Activated T-cell treated with anti-CD3 and anti-CD28 coated beads, Interleukin-2, amount 50 U/mL, for 24 hours (primary cell): ENCODE results near the gene NPR3.

ENCODE experiments used
- DNase-seq: peaks from one replicate; pipeline ENCODE4 v3.0.0-alpha.2; 2020
- H3K27ac Mint-ChIP-seq: 2 replicates; pipeline ENCODE4 v1.8.0; 2020; ENCODE audit warnings: mild to moderate bottlenecking, mixed read lengths
- H3K27me3 Mint-ChIP-seq: 2 replicates; pipeline ENCODE4 v1.8.0; 2020; ENCODE audit warnings: mixed read lengths
- H3K36me3 Mint-ChIP-seq: 2 replicates; pipeline ENCODE4 v1.8.0; 2020; ENCODE audit warnings: low read depth, mixed read lengths
- H3K4me1 Mint-ChIP-seq: 2 replicates; pipeline ENCODE4 v1.8.0; 2020; ENCODE audit warnings: low read depth, mixed read lengths
- H3K4me3 Mint-ChIP-seq: 2 replicates; pipeline ENCODE4 v1.8.0; 2020; ENCODE audit warnings: mild to moderate bottlenecking, moderate library complexity, mixed read lengths
- H3K9me3 Mint-ChIP-seq: 2 replicates; pipeline ENCODE4 v1.8.0; 2020; ENCODE audit warnings: mixed read lengths

NPR3 gene, protein sequence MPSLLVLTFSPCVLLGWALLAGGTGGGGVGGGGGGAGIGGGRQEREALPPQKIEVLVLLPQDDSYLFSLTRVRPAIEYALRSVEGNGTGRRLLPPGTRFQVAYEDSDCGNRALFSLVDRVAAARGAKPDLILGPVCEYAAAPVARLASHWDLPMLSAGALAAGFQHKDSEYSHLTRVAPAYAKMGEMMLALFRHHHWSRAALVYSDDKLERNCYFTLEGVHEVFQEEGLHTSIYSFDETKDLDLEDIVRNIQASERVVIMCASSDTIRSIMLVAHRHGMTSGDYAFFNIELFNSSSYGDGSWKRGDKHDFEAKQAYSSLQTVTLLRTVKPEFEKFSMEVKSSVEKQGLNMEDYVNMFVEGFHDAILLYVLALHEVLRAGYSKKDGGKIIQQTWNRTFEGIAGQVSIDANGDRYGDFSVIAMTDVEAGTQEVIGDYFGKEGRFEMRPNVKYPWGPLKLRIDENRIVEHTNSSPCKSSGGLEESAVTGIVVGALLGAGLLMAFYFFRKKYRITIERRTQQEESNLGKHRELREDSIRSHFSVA

DNA sequence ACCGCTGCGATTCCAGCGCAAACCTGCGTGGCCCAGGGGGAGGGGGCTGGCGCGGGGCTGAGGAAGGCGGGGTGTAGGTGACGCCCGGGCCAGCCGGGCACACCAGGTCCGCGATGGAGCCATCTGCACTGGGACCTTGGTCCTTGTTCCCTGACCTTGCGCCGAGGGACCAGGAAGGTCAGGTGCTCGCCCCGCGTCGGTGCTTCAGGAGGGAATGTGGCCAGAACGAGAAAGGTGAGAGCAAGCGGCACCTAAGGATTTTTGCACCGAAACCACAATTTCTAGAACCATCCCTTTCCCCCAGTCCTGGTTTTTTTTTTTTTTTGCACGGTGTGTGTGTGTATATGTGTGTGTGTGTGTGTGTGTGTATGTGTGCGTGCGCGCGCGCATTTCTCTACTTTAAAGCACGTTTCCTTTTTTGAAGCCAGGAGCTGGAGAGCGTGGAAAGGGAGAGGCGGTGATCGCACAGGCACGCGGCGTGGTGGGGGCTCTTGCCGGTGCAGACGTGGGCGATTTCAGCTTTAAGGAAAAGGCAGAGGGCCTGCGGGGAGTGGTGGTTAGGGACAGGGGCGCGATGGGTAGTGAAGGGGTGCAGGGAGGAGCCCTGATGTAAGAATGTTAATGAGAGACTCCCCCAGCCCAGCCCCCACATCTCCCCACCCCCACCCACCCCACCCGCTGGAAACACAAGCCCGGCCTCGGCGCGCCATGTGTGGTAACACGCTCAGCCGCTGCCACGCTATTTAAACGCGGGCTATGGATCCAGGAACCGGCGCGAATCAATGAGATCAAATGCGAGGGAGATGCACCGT lies at the start of gene NPR3:
Gene NPR3, plus strand, starts transcription at position 772 of the 812 bp plus-strand sequence. CDS start 456 bp downstream, outside the sequence.
- peak within 1 kb of the TSS; percentile 76 for H3K4me3 Mint-ChIP-seq
- no peaks in the 10 kb centered on the region for H3K36me3 Mint-ChIP-seq
- H3K27ac Mint-ChIP-seq: peak within 1 kb of the TSS; percentile 74
- peak; percentile 31 for DNase-seq
- no peaks in the 10 kb centered on the region for H3K9me3 Mint-ChIP-seq
- H3K27me3 Mint-ChIP-seq: peaks cover 86% of the 10 kb centered on the region
- H3K4me1 Mint-ChIP-seq: peaks cover 44% of the 10 kb centered on the region

GRCh38 chr5:32664523-32664922 lies 46.6 kb upstream of the NPR3 start:
- Mint-ChIP-seq H3K36me3 (no peaks in the 10 kb centered on the region), H3K27ac (no peak overlapping the region), H3K27me3 (peaks cover 7% of the 10 kb centered on the region), H3K4me3 (no peak overlapping the region), H3K4me1 (no peaks in the 10 kb centered on the region), H3K9me3 (peaks cover 8% of the 10 kb centered on the region)
- no peak for DNase-seq

GRCh38 chr5:32668552-32668951 lies 42.6 kb upstream of the NPR3 start:
- Mint-ChIP-seq H3K4me1 (no peaks in the 10 kb centered on the region), H3K27me3 (peaks cover 4% of the 10 kb centered on the region), H3K36me3 (no peaks in the 10 kb centered on the region), H3K4me3 (no peak overlapping the region), H3K9me3 (peaks cover 13% of the 10 kb centered on the region), H3K27ac (no peak overlapping the region)
- DNase-seq: no peak

DNA sequence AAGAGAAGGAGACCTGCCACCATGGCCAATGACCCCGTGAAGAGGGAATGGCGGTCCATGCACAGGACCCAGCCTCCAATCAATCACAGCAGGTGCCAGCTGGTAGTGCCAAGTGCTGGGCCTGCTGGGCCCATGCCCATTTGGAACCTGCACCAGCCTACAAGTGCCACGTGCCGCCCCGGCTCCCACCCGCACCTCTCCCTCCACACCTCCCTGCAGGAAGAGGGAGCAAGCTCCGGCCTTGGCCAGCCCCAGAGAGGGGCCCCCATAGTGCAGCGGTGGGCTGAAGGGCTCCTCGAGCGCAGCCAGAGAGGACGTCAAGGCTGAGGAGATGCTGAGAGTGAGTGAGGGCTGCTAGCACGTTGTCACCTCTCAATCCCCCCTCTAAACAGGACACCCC lies 37.8 kb upstream of the NPR3 start:
- DNase-seq: no peak
- Mint-ChIP-seq H3K4me1 (no peaks in the 10 kb centered on the region), H3K4me3 (no peak overlapping the region), H3K9me3 (peaks cover 13% of the 10 kb centered on the region), H3K27ac (no peak overlapping the region), H3K36me3 (no peaks in the 10 kb centered on the region), H3K27me3 (peaks cover 11% of the 10 kb centered on the region)

GRCh38 chr5:32677023-32677422 lies 34.1 kb upstream of the NPR3 start:
- Mint-ChIP-seq H3K27me3 (peaks cover 11% of the 10 kb centered on the region), H3K9me3 (peaks cover 8% of the 10 kb centered on the region), H3K27ac (no peak overlapping the region), H3K4me1 (no peaks in the 10 kb centered on the region), H3K4me3 (no peak overlapping the region), H3K36me3 (no peaks in the 10 kb centered on the region)
- no peak for DNase-seq

DNA sequence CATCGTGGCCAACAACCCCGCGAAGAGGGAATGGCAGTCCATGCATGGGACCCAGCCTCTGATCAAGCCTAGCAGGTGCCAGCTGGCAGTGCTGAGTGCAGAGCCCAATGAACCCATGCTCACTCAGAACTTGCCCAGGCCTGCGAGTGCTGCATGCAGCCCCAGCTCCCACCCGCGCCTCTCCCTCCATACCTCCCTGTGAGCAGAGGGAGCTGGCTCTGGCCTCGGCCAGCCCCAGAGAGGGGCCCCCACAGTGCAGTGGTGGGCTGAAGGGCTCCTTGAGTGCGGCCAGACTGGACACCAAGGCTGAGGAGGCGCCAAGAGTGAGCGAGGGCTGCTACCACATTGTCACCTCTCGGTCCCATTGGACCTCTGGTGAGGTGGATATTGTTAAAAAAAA lies 32.6 kb upstream of the NPR3 start:
- Mint-ChIP-seq H3K4me1 (no peaks in the 10 kb centered on the region), H3K36me3 (no peaks in the 10 kb centered on the region), H3K9me3 (peaks cover 1% of the 10 kb centered on the region), H3K27me3 (peaks cover 11% of the 10 kb centered on the region), H3K27ac (no peak overlapping the region), H3K4me3 (no peak overlapping the region)
- DNase-seq: no peak

- H3K27me3 Mint-ChIP-seq: peaks cover 11% of the 10 kb centered on the region
- H3K9me3 Mint-ChIP-seq: peaks cover 9% of the 10 kb centered on the region
- no peak for DNase-seq
- H3K4me3 Mint-ChIP-seq: no peak overlapping the region
- no peaks in the 10 kb centered on the region for H3K36me3 Mint-ChIP-seq
- H3K4me1 Mint-ChIP-seq: no peaks in the 10 kb centered on the region
- H3K27ac Mint-ChIP-seq: no peak overlapping the region
These were observed 31.9 kb upstream of the NPR3 start for GRCh38 chr5:32679218-32679617.

DNA sequence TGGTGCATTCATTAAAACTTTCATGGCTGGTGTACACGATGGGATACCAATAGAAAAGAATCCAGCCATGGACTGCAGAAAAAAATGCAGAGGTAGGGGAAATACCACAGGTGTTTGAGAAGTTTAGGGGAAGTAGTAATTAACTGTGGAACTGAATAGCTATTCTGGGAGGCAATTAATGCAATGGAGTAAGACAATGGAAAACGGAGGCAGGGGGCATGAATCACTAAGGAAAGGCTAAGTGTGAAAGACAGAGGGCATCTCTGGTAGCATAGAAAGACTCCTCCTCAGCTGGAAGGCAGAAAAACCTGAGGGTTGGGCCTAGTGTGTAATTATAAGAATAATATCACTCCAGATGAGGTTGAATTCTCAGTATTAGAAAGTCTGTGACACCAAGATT lies 30.9 kb upstream of the NPR3 start:
- H3K4me1 Mint-ChIP-seq: no peaks in the 10 kb centered on the region
- no peak overlapping the region for H3K27ac Mint-ChIP-seq
- no peak for DNase-seq
- no peaks in the 10 kb centered on the region for H3K36me3 Mint-ChIP-seq
- H3K4me3 Mint-ChIP-seq: no peak overlapping the region
- peaks cover 17% of the 10 kb centered on the region for H3K9me3 Mint-ChIP-seq
- H3K27me3 Mint-ChIP-seq: peaks cover 11% of the 10 kb centered on the region

DNA sequence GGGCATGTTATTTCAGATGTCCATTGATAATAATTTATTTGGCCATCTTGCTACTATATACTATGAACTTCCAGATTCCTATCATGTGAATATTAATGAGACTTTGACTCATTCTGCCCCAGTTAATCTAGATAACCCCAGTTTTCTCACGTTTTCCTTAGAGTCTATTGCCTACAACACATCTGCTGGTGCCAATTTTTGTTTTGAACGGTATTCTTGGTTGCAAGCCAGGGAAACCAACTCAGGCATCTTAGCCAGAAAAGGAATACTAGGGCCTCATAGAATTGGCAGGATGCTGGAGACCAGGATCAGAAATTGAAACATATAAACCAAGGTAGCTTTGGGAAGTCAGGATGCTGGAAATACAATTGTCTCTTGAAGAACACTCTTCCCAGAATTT lies 28.0 kb upstream of the NPR3 start:
- Mint-ChIP-seq H3K27me3 (no peaks in the 10 kb centered on the region), H3K4me3 (no peak overlapping the region), H3K4me1 (no peaks in the 10 kb centered on the region), H3K36me3 (no peaks in the 10 kb centered on the region), H3K27ac (no peak overlapping the region), H3K9me3 (peaks cover 23% of the 10 kb centered on the region)
- no peak for DNase-seq

DNA sequence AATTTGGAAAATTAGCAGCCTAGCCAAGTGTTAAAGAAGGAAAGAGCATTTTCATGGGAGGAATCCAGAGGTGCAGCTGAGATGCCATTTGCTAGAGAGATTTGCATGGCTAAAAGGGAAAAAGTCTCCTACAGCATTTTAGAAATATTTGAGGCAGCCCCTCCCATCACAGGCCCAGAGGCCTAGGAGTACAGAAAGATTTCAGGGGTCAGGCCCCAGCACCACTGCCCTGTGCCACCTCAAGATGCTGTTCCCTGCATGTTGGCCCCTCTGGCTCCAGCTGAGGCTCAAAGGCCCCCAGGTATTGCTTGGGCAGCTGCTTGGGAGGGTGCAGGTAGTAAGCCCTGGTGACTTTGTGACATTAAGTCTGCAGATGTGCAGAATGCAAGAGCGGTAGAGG lies 26.9 kb upstream of the NPR3 start:
- Mint-ChIP-seq H3K36me3 (no peaks in the 10 kb centered on the region), H3K4me1 (no peaks in the 10 kb centered on the region), H3K9me3 (peaks cover 23% of the 10 kb centered on the region), H3K27me3 (peaks cover 4% of the 10 kb centered on the region), H3K27ac (no peak overlapping the region), H3K4me3 (no peak overlapping the region)
- DNase-seq: no peak

DNA sequence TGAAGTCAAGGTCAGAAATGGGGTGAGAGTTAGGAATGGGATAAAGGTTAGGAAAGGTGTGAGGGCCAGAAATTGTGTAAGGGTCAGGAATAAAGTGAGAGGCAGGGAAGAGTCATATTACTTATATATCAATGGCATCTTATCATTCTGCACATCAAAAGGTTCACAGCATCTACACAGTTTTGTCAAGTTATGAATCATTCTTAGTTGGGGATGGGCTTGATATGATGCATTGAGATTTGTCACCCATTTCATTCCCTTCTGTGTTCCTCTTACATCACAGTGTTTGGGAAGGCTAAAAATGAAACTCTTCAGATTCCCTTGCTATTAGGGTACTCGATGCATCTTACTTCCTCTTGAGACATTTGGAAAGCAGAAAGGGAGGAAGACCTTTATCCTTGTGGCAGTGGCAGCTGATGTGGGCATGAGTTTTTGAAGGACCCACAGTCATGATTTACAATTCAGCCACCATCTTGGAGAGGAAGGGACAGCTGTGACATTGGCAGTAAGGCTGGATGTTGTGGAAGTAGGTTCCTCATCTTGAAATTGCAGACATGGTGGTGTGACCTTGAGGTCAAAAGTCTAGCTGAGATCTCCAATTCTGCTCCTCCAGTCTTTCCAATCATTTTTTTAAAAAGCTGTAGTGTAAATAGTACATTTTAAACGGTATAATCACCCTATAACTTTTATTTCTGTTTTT lies 24.2 kb upstream of the NPR3 start:
- Mint-ChIP-seq H3K27ac (no peak overlapping the region), H3K36me3 (no peaks in the 10 kb centered on the region), H3K9me3 (peaks cover 23% of the 10 kb centered on the region), H3K4me1 (peaks cover 1% of the 10 kb centered on the region), H3K4me3 (no peak overlapping the region), H3K27me3 (peaks cover 6% of the 10 kb centered on the region)
- no peak for DNase-seq

DNA sequence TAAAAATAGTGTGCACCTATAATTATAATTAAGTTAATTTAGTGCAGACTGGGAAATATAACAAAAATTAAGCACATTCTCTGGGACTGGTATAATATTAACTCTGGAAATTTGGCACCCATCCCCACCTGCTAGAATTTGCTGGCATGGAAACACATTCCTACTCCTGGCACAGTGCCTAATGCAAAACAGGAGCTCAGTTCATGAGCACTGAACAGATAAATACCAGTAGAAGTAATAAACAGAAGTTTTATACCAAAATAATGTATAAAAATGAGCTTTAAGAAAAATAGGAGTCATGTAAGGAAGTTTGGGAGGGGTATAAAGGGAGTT lies 23.7 kb upstream of the NPR3 start:
- H3K27ac Mint-ChIP-seq: no peak overlapping the region
- no peak for DNase-seq

GRCh38 chr5:32690153-32690552 lies 21.0 kb upstream of the NPR3 start:
- H3K4me3 Mint-ChIP-seq: no peak overlapping the region
- peaks cover 6% of the 10 kb centered on the region for H3K9me3 Mint-ChIP-seq
- DNase-seq: no peak
- no peak overlapping the region for H3K27ac Mint-ChIP-seq
- peaks cover 6% of the 10 kb centered on the region for H3K27me3 Mint-ChIP-seq
- peaks cover 1% of the 10 kb centered on the region for H3K4me1 Mint-ChIP-seq
- no peaks in the 10 kb centered on the region for H3K36me3 Mint-ChIP-seq

More for the DNA sequence above, 23.7 kb upstream of the NPR3 start:
- Mint-ChIP-seq H3K36me3 (no peaks in the 10 kb centered on the region), H3K4me1 (peaks cover 1% of the 10 kb centered on the region), H3K4me3 (no peak overlapping the region), H3K9me3 (peaks cover 23% of the 10 kb centered on the region), H3K27me3 (peaks cover 6% of the 10 kb centered on the region)

DNA sequence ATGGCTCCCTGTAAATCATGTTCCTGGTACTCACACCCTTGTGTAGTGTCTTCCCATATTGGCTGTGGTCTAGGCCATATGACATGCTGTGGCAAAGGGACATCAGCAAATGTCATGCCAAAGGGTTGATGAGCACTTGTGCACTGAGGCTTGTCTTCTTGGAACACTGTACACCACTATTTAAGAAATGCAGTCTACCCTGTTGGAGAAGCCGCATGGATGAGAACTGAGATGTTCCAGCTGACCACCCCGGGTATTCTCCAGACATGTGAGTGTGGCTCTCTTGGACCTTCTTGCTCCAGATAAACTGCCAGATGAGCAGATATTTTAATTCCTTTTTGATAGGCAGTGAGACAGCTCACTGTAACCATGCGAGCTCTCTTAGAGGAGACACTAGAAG lies 20.5 kb upstream of the NPR3 start:
- Mint-ChIP-seq H3K27me3 (peaks cover 6% of the 10 kb centered on the region), H3K36me3 (no peaks in the 10 kb centered on the region), H3K4me3 (no peak overlapping the region), H3K9me3 (peaks cover 4% of the 10 kb centered on the region), H3K4me1 (peaks cover 1% of the 10 kb centered on the region), H3K27ac (no peak overlapping the region)
- DNase-seq: no peak
